Kidney (tissue), 14 donors: ENCODE measurements around the gene ILKAP. TPM values are rescaled to one million over a fixed set of nuclear protein-coding genes. Genes with fewer than 3 reads are reported as not detected.

Experiments
- DNase-seq, 5 donors: peaks; one replicate each; pipeline ENCODE4 v3.0.0-alpha.2; 2013 to 2020
- FAIRE-seq: peaks from 2 replicates; lab custom pipeline; 2012; peaks lifted over from hg19 to GRCh38; lab: Jason Lieb, UNC
- H3K27ac ChIP-seq, 2 donors: one replicate each; pipeline ENCODE4 v1.7.0; 2013; ENCODE audit warnings: low read depth in 2 of 2, low read length in 2 of 2, inconsistent platforms in 1 of 2
- H3K27me3 ChIP-seq: one replicate; pipeline ENCODE4 v1.7.1; 2013; ENCODE audit warnings: low read length, inconsistent platforms; ENCODE audit not compliant: control insufficient read depth, insufficient read depth
- H3K36me3 ChIP-seq, 3 donors: one replicate each; pipeline versions ENCODE4 v1.7.0 to v1.7.1; 2013; ENCODE audit warnings: low read length in 3 of 3, control low read depth in 1 of 3, inconsistent platforms in 1 of 3; ENCODE audit not compliant: insufficient read depth in 3 of 3, control insufficient read depth in 2 of 3
- H3K4me1 ChIP-seq, 3 donors: one replicate each; pipeline versions ENCODE4 v1.7.0 to v1.7.1; 2013; ENCODE audit warnings: low read length in 3 of 3, inconsistent platforms in 1 of 3, low read depth in 1 of 3; ENCODE audit not compliant: control insufficient read depth in 2 of 3, insufficient read depth in 2 of 3
- H3K4me3 ChIP-seq, 3 donors: one replicate each; pipeline versions ENCODE4 v1.7.0 to v1.8.1; 2013; ENCODE audit warnings: low read length in 3 of 3, control low read depth in 1 of 3, inconsistent platforms in 1 of 3
- H3K9ac ChIP-seq, 3 donors: one replicate each; pipeline versions ENCODE4 v1.7.0 to v1.7.1; 2013; ENCODE audit warnings: low read length in 3 of 3, control low read depth in 1 of 3, inconsistent platforms in 1 of 3
- H3K9me3 ChIP-seq, 3 donors: one replicate each; pipeline versions ENCODE4 v1.7.0 to v1.7.1; 2013; ENCODE audit warnings: low read length in 3 of 3, control low read depth in 1 of 3, inconsistent platforms in 1 of 3; ENCODE audit not compliant: control insufficient read depth in 2 of 3, insufficient read depth in 1 of 3
- CTCF ChIP-seq: IDR thresholded peaks from 3 replicates; pipeline ENCODE4 v1.5.1; 2012; ENCODE audit warnings: mild to moderate bottlenecking, moderate library complexity, borderline replicate concordance; ENCODE audit not compliant: insufficient read depth; ENCODE audit errors: extremely low read depth
- intact Hi-C: fragments of 100-400 bp; cut with DNase I; formaldehyde crosslinking; loops from one replicate; pipeline ENCODE4 v1.11.1; 2022
- polyA plus RNA-seq: library from polyadenylated mRNA; stranded (reverse); fragments of 350-450 nt; fragmentation: Illumina TruSeq; extraction: RNeasy Lipid Tissue Mini Kit (QIAGEN cat#74804); gene quantifications from one replicate; pipeline ENCODE4 v1.2.3, GENCODE V29; 2014; ENCODE audit warnings: low read depth, low replicate concordance; ENCODE audit not compliant: insufficient read depth
- total RNA-seq: library from RNA; stranded (reverse); fragmentation: NEBNext Ultra II Directional; extraction: Animal tissue kit (Norgen Biotek cat#: 25700); gene quantifications from one replicate; pipeline ENCODE4 v1.2.1, GENCODE V29; 2021
- donor health status: control.
- donor health status: control.
- donor health status: control.
- donor health status: control.
- donor health status: control.
- donor health status: DM: yes; HTN: yes; CAD: no.
- donor health status: Normal renal cell carcinoma (clear cell type).

ILKAP gene
- total and polyA plus RNA-seq, 2 donors from 2014 or later: 38.4 to 47.7 TPM

GRCh38 chr2:238137885-238138284, 65.6 kb downstream of the ILKAP start:
- Histone ChIP-seq H3K27ac (no peak overlapping the region), H3K9me3 (no peaks in the 10 kb centered on the region), H3K4me1 (peaks cover 0 to 4% (median 0%) of the 10 kb centered on the region in 3 donors), H3K27me3 (no peaks in the 10 kb centered on the region), H3K36me3 (no peaks in the 10 kb centered on the region), H3K9ac (no peak overlapping the region), H3K4me3 (no peak overlapping the region)
- DNase-seq: no peak
- no peak for TF ChIP-seq CTCF
- no peak for FAIRE-seq
- intact Hi-C loops: no loop called here

GRCh38 chr2:238136820-238137537, 66.5 kb downstream of the ILKAP start:
- no peaks in the 10 kb centered on the region for H3K9me3 ChIP-seq
- no peak overlapping the region for H3K27ac ChIP-seq
- no peaks in the 10 kb centered on the region for H3K36me3 ChIP-seq
- H3K4me1 ChIP-seq: peaks cover 0 to 4% (median 0%) of the 10 kb centered on the region in 3 donors
- peak in 1 of 5 donors; percentile 83 for DNase-seq
- FAIRE-seq: no peak
- intact Hi-C loops: no loop called here
- no peak overlapping the region for H3K4me3 ChIP-seq
- no peak overlapping the region for H3K9ac ChIP-seq
- TF ChIP-seq CTCF: no peak
- H3K27me3 ChIP-seq: no peaks in the 10 kb centered on the region

- Histone ChIP-seq H3K36me3 (no peaks in the 10 kb centered on the region), H3K9ac (no peak overlapping the region), H3K9me3 (no peaks in the 10 kb centered on the region), H3K4me1 (peaks cover 0 to 2% (median 0%) of the 10 kb centered on the region in 3 donors), H3K27me3 (no peaks in the 10 kb centered on the region), H3K4me3 (no peak overlapping the region), H3K27ac (no peak overlapping the region)
- peak in 2 of 5 donors; percentile 27 to 42 for DNase-seq
- intact Hi-C loops: no loop called here
- TF ChIP-seq CTCF: no peak
- no peak for FAIRE-seq
These were observed 67.8 kb downstream of the ILKAP start for GRCh38 chr2:238135601-238136150.
